Daoy (cell line): ENCODE data around the gene GALNT4. TPM values are rescaled to one million over a fixed set of nuclear protein-coding genes. Genes with fewer than 3 reads are reported as not detected.
A peak's percentile ranks its signal among the peaks of the same experiment; 100 is the strongest.

Experiments used
- DNase-seq: peaks from one replicate; pipeline ENCODE4 v3.0.0-alpha.2; 2015; ENCODE audit warnings: low read depth
- total RNA-seq: library from RNA; depleted of rRNA; stranded (reverse); fragments of >200 nt; shearing (Covaris generic); gene quantifications from 2 replicates; pipeline ENCODE4 v1.2.3, GENCODE V29; 2014; rRNA removed

The GALNT4 gene
- 4.9 and 5.1 TPM in 2 replicates for total RNA-seq

- peak; percentile 88 for DNase-seq
These were observed at the start of gene GALNT4 for GRCh38 chr12:89524541-89525304. GALNT4 (minus strand) TSS chr12:89524796; CDS start chr12:89524549, 247 bp downstream.

- no peak for DNase-seq
These were observed 48.6 kb upstream of the GALNT4 start for GRCh38 chr12:89573051-89573810.

- DNase-seq: no peak
These were observed 47.0 kb upstream of the GALNT4 start for GRCh38 chr12:89571491-89572195.

- DNase-seq: no peak
These were observed 43.9 kb upstream of the GALNT4 start for GRCh38 chr12:89568484-89568883.

- no peak for DNase-seq
These were observed 43.2 kb upstream of the GALNT4 start for GRCh38 chr12:89567691-89568239.

- DNase-seq: peak; percentile 15
These were observed 42.0 kb upstream of the GALNT4 start for GRCh38 chr12:89566615-89567014.

GRCh38 chr12:89565002-89565401, 40.4 kb upstream of the GALNT4 start:
- DNase-seq: no peak

- DNase-seq: no peak
These were observed 35.2 kb upstream of the GALNT4 start for GRCh38 chr12:89559753-89560152.

GRCh38 chr12:89556976-89557375, 32.4 kb upstream of the GALNT4 start:
- DNase-seq: peak; percentile 13

GRCh38 chr12:89552376-89552775, 27.8 kb upstream of the GALNT4 start:
- no peak for DNase-seq

- no peak for DNase-seq
These were observed 27.2 kb upstream of the GALNT4 start for GRCh38 chr12:89551747-89552146.

GRCh38 chr12:89547101-89547500, 22.5 kb upstream of the GALNT4 start:
- no peak for DNase-seq

GRCh38 chr12:89546151-89546550, 21.6 kb upstream of the GALNT4 start:
- DNase-seq: no peak

GRCh38 chr12:89544681-89545184, 20.1 kb upstream of the GALNT4 start:
- DNase-seq: peak; percentile 34

- no peak for DNase-seq
These were observed 19.4 kb upstream of the GALNT4 start for GRCh38 chr12:89544022-89544421.

- peak; percentile 75 for DNase-seq
These were observed 18.5 kb upstream of the GALNT4 start for GRCh38 chr12:89542912-89543592.

GRCh38 chr12:89542236-89542635, 17.6 kb upstream of the GALNT4 start:
- no peak for DNase-seq

GRCh38 chr12:89540586-89540985, 16.0 kb upstream of the GALNT4 start:
- DNase-seq: no peak

GRCh38 chr12:89539426-89540223, 15.0 kb upstream of the GALNT4 start:
- no peak for DNase-seq

- no peak for DNase-seq
These were observed 14.3 kb upstream of the GALNT4 start for GRCh38 chr12:89538897-89539296.
